Right ventricle myocardium superior (tissue), 1 donor: ENCODE results near the gene ANKRD17. TPM values are rescaled to one million over a fixed set of nuclear protein-coding genes. Genes with fewer than 3 reads are reported as not detected.
"Not testable (repeated sequence)": the region's sequence is repeated elsewhere in the genome, so short reads cannot be mapped to it uniquely, and the experiment has no call there.

Experiments
- ATAC-seq: fragments of 200-7000 bp; cut with Tn5 transposase; one replicate; pipeline ENCODE4 v1.9.1; 2020; ENCODE audit warnings: mild to moderate bottlenecking; ENCODE audit not compliant: poor library complexity
- DNase-seq: peaks from one replicate; pipeline ENCODE4 v3.0.0-alpha.2; 2020
- intact Hi-C: fragments of 100-400 bp; cut with DNase I; formaldehyde crosslinking; loops from one replicate; pipeline ENCODE4 v1.11.2; 2022
- total RNA-seq: library from RNA; stranded (reverse); fragmentation: NEBNext Ultra II Directional; extraction: Animal tissue kit (Norgen Biotek cat#: 25700); gene quantifications from one replicate; pipeline ENCODE4 v1.2.1, GENCODE V29; 2021
- donor health status: DM: no; HTN: yes; CAD: no; lungs with severe emphysema.

The ANKRD17 gene
- total RNA-seq, 1 donor from 2014 or later: 46.0 TPM

DNA sequence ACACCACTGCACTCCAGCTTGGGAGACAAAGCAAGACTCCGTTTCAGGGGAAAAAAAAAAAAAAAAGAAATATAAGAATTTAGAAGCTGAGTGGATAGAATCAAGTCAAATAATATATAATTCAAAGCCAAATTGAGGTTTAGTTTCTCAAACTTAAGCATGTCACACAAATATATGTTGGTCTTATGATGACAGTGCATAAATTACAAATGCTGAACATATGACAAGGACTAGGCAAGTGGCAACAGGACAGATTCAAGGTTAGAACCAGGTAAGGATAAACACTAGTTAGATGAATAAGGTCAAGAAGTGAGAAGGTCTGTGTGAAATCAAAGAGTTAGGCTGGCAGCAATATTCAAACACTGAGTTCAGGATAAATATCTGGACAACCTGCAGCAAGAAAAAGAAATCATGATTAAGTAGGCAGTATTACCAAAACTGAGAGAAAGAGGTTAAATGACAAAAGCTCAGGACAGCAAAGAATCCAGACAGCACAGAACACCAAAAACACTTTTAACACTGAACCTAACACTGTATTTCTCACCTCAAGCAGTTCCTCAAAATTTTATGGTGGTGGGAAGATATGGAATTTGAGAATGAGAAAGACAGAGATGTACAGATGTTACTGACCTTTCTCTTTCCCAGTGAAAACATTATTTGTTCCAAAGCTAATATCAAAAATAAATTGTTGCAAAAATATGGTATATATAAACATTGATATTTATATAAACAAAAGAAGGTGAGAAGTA, 45.4 kb downstream of the ANKRD17 start:
- DNase-seq: no peak
- intact Hi-C loops: no loop called here
- ATAC-seq: no peak

DNA sequence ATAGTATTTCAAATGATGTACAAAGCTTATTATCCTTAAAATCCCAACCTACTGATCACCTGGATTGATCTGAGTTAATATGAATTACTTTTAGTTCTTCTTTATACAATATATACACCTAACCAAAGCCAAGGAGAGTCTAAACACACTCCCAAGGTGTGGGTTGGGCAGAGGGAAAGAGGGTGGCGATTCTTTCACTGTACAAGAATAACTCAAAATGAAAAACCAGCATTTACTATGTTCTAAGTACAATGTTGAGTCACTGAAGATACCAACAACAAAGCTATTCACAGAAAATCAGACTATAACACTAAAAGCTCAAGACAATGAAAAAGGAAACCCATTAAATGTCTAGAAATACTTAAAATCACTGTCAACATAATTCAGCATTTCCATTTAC, 46.6 kb downstream of the ANKRD17 start:
- ATAC-seq (no peak), DNase-seq (no peak)
- intact Hi-C loops: no loop called here

DNA sequence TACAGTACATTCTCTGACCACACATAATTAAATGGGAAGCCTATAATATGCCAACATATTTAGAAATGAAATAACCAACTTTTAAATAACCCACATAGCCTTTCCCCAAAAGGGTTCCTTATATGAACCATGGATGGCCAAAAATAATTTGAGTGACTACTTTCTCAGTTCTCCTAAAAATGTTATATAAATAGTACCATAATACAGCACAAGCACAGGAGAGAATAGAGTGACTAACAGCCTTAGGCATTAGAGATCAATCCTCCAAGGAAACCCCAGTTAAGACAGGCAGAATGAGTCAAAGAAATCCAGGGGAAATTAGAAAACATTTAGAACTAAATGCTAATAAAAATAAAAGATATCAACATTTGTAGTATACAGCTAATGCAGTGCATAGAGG, 50.2 kb downstream of the ANKRD17 start:
- DNase-seq (no peak), ATAC-seq (no peak)
- intact Hi-C loops: no loop called here

DNA sequence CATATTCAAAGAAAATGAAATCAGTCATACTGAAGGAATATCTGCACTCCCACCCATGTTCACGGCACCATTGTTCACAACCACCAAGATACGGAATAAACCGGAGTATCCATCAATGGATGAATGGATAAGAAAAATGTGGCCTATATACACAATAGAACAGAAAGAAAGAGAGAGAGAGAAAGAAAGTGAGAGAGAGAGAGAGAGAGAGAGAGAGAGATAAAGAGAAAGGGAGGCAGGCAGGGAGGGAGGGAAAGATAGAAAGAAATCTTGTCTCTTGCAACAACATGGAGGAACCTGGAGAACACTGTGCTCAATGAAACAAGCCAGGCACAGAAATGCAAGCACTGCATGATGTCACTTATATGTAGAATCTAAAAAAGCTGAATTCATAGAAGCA, 52.4 kb downstream of the ANKRD17 start:
- ATAC-seq (no peak), DNase-seq (no peak)
- intact Hi-C loops: no loop called here

DNA sequence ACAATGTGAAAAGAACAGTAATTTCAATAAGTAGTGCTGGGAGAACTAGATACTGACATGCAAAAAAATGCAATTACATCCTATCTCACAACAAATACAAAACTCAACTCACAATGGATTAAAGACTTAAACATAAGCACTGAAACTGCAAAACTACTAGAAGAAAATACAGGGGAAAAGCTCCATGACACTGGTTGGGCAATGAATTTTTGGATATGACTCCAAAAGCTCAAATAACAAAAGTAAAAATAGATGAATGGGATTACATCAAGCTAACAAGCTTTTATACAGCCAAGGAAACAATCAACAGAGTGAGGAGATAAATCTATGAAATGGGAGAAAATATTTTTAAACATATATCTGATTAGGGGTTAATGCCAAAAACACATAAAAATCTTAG, 53.1 kb downstream of the ANKRD17 start:
- intact Hi-C loops: no loop called here
- DNase-seq (no peak), ATAC-seq (no peak)

DNA sequence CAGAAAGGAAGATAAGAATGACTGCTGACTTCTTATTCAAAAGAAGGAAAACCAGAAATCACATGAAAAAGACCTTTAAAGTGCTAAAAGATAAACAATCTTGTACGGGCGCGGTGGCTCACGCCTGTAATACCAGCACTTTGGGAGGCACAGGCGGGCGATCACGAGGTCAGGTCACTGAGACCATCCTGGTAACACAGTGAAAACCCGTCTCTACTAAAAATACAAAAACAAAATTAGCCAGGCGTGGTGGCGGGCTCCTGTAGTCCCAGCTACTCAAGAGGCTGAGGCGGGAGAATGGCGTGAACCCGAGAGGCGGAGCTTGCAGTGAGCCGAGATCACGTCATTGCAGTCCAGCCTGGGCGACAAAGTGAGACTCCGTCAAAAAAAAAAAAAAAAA, 54.6 kb downstream of the ANKRD17 start:
- ATAC-seq, intact Hi-C loops, DNase-seq: not testable (repeated sequence)

DNA sequence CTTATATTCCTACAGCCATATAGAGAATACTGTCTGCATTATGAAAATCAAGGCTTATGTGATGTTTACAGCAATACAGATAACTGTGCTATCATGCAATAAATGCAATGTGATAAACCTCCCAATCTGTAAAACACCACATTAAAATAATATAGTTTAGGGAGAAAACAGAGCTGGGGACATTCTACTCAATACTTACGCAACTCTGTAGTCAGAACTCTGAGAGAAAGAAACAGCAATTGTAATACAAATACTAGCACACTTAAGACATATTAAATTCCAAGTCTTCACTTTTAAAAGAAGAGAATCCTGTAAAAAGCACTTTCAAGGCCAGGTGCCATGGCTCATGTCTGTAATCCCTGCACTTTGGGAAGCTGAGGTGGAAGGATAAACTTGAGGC, 61.4 kb downstream of the ANKRD17 start:
- DNase-seq (no peak), ATAC-seq (no peak)
- intact Hi-C loops: no loop called here

DNA sequence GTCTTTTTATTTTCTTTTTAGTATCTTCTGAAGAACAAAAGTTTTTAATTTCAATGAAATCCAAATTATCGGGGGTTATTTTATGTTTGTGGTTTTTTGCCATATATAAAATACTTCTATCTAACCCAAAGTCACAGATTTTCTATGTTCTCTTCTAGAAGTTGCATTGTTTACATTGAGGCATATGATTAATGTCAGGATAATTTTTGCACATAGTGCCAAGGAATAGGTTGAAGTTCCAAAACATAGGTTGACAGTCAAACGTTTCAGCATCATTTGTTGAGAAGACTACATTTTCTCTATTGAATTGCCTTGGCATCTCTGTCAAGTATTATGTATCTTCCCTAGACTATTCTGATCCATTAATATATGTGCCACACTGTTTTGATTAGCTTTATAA, 64.5 kb downstream of the ANKRD17 start:
- no peak for ATAC-seq
- DNase-seq: no peak
- intact Hi-C loops: no loop called here

DNA sequence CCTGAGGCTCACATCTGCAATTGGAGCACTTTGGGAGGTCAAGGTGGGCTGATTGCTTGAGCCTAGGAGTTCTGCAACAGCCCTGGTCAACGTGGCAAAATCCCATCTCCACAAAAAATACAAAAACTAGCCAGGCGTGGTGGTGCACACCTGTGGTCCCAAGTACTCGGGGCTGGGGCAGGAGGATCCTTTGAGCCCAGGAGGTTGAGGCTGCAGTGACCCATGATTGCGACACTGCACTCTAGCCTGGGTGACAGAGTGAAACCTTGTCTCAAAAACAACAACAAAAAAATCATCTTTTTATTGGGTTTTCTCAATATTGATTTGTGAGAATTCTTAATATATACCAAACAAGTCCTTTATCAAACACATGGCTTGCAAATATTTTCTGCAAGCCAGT, 64.9 kb downstream of the ANKRD17 start:
- intact Hi-C loops: no loop called here

DNA sequence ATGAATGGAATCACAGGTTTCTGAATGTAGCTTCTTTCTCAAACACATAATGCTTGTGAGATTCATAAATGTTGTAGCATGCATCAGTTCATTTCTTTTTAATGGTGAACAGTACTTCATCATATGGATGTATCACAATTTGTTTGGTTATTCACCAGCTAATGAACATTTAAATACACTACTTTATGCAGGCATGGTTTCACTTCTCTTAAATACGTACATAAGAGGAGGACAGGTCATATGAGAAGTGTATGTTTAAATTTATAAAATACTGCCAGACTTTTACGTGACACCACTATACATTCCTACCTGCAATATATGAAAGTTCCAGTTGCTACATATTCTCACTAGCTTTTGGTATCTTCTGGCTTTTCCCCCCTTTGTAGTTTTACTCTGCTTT, 65.4 kb downstream of the ANKRD17 start:
- intact Hi-C loops: no loop called here
- ATAC-seq: no peak
- DNase-seq: no peak

More for the DNA sequence above, 64.9 kb downstream of the ANKRD17 start:
- DNase-seq (no peak), ATAC-seq (no peak)

DNA sequence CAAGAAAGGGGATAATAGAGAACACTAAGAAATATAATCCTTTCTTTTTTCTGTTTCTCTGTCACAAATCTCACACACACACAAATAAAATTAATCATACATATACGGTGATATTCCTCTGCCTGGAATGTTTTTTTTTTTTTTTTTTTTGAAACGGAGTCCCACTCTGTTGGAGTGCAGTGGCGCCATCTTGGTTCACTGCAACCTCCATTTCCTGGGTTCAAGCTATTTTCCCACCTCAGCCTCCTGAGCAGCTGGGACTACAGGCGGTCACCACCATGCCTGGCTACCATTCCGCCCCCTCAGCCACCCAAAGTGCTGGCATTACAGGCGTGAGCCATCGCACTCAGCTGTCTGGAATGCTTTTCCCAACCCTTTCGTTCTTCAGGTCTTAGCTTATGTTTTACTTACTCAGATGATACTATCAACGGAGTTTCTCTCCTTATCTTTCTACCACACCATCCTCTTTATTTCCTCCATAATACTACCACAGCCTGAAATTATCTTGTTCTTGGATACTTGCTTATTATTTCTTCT, 69.3 kb downstream of the ANKRD17 start:
- DNase-seq (no peak), ATAC-seq (no peak)
- intact Hi-C loops: no loop called here

DNA sequence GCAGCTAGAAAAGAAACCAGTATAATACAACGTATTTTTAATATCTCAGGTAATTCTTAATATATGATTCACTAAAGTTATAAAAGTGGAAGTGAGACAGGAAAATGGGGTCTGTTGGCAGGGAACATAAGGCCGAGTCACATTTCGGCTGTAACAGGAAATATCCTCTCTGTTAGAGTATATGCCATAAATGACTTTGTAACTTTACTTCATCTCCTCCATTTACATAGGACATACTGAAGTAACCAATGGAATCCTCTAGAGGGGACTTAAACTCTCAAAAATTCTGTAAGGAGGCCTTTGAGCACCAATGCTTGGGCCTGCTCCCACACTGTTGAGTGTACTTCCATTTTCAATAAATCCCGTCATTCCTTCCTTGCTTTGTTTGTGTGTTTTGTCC, 71.3 kb downstream of the ANKRD17 start:
- no peak for ATAC-seq
- intact Hi-C loops: no loop called here
- no peak for DNase-seq

DNA sequence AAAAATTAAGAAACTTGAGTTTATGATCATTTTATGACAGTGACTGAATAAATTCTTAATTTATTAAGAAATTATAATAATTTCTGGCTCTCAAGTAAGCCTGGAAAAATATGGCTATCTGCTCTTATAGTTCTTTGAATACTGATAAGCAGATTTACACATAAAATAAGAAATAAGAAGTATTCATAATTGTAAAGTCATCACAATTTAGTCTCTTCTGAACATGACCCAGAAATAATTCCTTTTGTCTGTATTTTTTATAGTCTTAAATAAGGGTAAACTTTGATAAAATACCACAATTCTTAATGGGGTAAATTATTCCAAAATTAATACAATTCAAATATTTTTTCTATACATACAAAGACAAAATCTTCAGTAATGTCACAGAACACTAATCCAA, 72.7 kb downstream of the ANKRD17 start:
- intact Hi-C loops: no loop called here
- no peak for DNase-seq
- ATAC-seq: no peak

DNA sequence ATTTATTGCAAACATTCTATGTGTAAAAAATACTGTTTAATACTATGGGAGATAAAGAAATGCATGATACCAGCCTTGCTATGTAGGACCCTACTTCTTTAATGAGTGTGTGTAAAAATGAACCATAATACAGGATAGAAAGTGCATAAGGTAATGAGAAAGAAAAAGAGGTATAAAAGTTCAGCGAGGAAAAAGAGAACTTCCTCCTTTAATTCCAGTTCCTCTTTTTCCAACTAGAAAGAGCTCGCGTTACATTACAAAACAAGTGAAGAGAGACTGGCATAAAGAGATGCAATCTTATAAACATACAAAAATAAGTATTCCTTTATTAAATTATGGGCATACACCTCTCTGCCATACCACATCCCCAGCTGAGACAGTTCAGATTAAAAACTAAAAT, 77.4 kb downstream of the ANKRD17 start:
- ATAC-seq: no peak

DNA sequence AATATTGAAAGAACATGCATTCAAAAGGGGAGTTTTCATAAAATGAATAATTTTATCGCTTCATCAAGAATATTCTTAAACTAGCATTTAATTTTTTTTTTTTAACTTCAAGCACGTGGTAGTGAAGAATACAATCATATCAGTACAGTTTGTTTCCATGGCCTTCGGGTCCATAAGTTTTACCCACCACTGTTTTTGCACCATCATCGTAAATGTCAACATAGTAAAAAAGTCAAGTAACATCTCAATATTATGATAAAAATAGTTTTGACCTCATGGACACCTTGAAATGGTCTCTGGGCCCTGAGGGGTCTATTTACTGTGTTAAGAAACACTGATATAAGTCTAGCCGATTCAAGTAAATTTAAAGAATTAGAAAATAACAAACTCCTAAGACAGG, 80.2 kb downstream of the ANKRD17 start:
- intact Hi-C loops: no loop called here
- DNase-seq (no peak), ATAC-seq (no peak)

More for the DNA sequence above, 77.4 kb downstream of the ANKRD17 start:
- no peak for DNase-seq
- intact Hi-C loops: no loop called here

DNA sequence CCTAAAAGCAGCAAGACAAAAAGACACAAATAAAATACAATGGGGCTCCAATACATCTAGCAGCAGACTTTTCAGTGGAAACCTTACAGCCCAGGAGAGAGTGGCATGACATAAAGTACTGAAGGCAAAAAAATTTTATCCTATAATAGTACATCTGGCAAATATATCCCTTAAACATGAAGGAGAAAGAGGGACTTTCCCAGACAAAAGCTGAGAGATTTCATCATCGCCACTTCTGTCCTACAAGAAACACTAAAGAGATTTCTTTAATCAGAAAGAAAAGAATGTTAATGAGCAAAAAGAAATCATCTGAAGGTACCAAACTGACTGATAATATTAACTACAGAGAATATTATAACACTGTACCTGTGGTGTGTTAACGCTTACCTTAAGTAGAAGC, 86.4 kb downstream of the ANKRD17 start:
- ATAC-seq (no peak), DNase-seq (no peak)
- intact Hi-C loops: no loop called here

DNA sequence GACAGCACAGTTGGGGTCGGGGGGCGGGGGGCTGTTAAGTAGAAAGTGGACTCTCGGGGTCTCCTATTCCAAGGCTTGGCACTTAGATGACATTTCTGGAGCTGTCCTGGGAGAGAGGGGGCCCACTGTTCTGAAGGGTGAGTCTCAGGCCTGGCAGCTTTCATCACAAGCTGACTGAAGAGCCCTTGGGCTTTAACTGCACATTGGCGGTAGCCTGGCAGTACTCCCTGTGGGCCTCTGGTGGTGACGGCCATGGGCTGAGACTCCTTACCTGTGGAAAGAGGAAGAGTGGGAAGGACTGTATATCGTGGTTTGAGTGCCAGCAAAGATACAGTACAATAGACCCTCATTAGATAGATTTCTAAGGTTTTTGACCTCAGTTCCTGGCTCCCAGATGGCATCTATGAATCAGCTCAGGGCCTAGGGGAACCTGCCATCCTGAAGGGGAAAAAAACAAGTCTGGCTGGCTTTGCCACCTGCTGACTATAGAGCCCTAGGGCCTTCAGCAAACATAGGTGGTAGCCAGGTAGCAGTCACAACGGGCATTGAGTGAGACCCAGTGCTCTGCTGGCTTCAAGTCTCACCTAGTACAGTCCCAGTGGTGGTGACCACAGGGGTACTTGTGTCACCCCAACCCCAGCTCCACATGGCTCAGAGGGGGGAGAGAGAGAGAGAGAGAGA, 87.9 kb downstream of the ANKRD17 start:
- ATAC-seq (no peak), DNase-seq (no peak)
- intact Hi-C loops: no loop called here

DNA sequence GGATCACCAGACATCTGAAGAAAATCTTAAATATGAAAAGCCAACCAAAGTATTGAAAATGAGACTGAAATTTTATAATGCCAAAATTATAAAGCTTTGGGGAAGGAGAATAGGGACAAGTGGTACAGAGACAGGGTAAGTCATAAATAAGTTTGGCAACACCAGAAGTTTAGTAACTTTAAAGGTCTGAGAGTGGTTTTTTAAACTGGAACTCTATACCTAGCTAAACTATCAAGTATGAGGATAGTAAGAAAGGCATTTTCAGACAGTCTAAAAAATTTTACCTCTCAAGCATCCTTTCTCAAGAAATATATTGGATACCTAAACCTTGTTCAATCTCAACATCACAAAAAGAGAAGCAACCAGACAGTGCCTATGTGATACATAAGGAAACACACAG, 92.4 kb downstream of the ANKRD17 start:
- intact Hi-C loops: no loop called here
- ATAC-seq: no peak

DNA sequence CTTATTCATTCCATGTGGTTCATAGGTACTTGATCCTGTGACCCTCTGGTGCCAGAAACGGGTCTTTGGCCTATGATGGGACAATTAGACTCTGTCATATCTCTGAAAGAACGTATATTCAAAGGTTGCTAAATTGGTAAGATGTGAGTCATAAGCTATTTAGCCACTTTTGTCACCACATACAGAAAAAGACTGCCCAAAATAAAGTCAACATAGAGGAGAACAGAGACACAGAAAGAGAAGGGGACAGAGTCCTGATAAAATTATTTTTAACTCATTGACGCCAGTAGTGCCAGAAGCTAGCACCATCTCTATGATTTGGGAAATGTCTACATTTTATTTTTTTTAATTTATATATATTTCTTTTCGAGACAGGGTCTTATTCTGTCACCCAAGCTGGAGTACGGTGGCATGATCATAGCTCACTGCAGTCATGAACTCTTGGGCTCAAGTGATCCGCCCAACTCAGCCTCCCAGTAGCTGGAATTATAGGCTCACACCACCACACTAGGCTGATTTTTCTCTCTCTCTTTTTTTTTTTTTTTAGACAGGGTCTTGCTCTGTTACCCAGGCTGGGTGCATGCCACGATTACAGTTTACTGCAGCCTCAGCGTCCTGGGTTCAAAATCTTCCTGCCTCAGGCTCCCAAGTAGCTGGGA, 96.9 kb downstream of the ANKRD17 start:
- ATAC-seq (peak; percentile 62), DNase-seq (no peak)
- intact Hi-C loops: no loop called here

More for the DNA sequence above, 92.4 kb downstream of the ANKRD17 start:
- no peak for DNase-seq

DNA sequence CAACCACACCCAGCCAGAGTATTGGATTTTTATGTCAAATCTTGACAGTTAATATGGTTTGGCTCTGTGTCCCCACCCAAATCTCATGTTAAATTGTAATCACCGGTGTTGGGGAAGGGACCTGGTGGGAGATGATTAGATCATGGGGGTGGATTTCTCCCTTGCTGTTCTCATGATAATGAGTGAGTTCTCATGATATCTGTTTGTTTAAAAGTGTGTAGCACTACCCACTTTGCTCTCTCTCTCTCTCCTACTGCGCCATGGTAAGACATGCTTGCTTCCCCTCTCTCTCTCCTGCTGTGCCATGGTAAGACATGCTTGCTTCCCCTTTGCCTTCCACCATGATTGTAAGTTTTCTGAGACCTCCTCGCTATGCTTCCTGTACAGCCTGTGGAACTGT, 102.2 kb downstream of the ANKRD17 start:
- DNase-seq (no peak), ATAC-seq (no peak)
- intact Hi-C loops: loop anchor here (10.0 kb wide), 1 partner anchor 98 kb away; the partner anchor contains the start of gene ANKRD17
